GM18868 (cell line): ENCODE measurements around the gene SORL1.

Source experiments
- ATAC-seq: cut with Tn5 transposase; IDR thresholded peaks from one replicate; pipeline ENCODE4 v1.9.1; 2021; ENCODE audit warnings: mild to moderate bottlenecking, moderate library complexity; ENCODE audit not compliant: unreplicated experiment

Gene SORL1

GRCh38 chr11:121556937-121557336 lies 104.8 kb downstream of the SORL1 start:
- no peak for ATAC-seq

- peak; percentile 84 for ATAC-seq
Measured at GRCh38 chr11:121557348-121557747, 105.2 kb downstream of the SORL1 start.

- no peak for ATAC-seq
Measured at GRCh38 chr11:121559606-121560200, 107.6 kb downstream of the SORL1 start.

- no peak for ATAC-seq
Measured at GRCh38 chr11:121560236-121560635, 108.1 kb downstream of the SORL1 start.

GRCh38 chr11:121561240-121561639 lies 109.1 kb downstream of the SORL1 start:
- no peak for ATAC-seq

GRCh38 chr11:121561716-121562115 lies 109.6 kb downstream of the SORL1 start:
- ATAC-seq = no peak

GRCh38 chr11:121563003-121563402 lies 110.9 kb downstream of the SORL1 start:
- no peak for ATAC-seq

- ATAC-seq = no peak
Measured at GRCh38 chr11:121563900-121564822, 112.0 kb downstream of the SORL1 start.

GRCh38 chr11:121564948-121565684 lies 113.0 kb downstream of the SORL1 start:
- no peak for ATAC-seq

GRCh38 chr11:121566279-121567168 lies 114.4 kb downstream of the SORL1 start:
- no peak for ATAC-seq

- no peak for ATAC-seq
Measured at GRCh38 chr11:121567995-121568394, 115.9 kb downstream of the SORL1 start.

GRCh38 chr11:121569332-121570299 lies 117.5 kb downstream of the SORL1 start:
- ATAC-seq = peak; percentile 96

GRCh38 chr11:121570453-121570852 lies 118.3 kb downstream of the SORL1 start:
- no peak for ATAC-seq

GRCh38 chr11:121571506-121571905 lies 119.4 kb downstream of the SORL1 start:
- no peak for ATAC-seq

GRCh38 chr11:121572571-121573059 lies 120.5 kb downstream of the SORL1 start:
- ATAC-seq = no peak

- no peak for ATAC-seq
Measured at GRCh38 chr11:121574801-121575200, 122.7 kb downstream of the SORL1 start.

- ATAC-seq = peak; percentile 60
Measured at GRCh38 chr11:121575250-121575962, 123.3 kb downstream of the SORL1 start.

GRCh38 chr11:121575963-121576290 lies 123.8 kb downstream of the SORL1 start:
- peak; percentile 37 for ATAC-seq

GRCh38 chr11:121576531-121576930 lies 124.4 kb downstream of the SORL1 start:
- no peak for ATAC-seq
